ENCODE data around the gene BAIAP2.

BAIAP2 gene

GRCh38 chr17:80995131-80995530 lies 39.8 kb upstream of the BAIAP2 start:
- Histone ChIP-seq H3K4me3 (ENCODE audit: insufficient read depth, low read length, poor library complexity, severe bottlenecking) (no peak overlapping the region), H3F3A (ENCODE audit: insufficient read depth) (no peaks in the 10 kb centered on the region), H3K9ac (ENCODE audit: low read length) (no peak overlapping the region), H3K36me3 (ENCODE audit: low read length) (no peaks in the 10 kb centered on the region), H3K9me3 (ENCODE audit: insufficient read depth, low read length) (no peaks in the 10 kb centered on the region), H3K4me2 (ENCODE audit: low read depth, low read length, poor library complexity, severe bottlenecking) (no peak overlapping the region), H3K27me3 (ENCODE audit: low read length) (no peaks in the 10 kb centered on the region), H3K27ac (ENCODE audit: low read depth, low read length) (no peak overlapping the region), H2AFZ (ENCODE audit: low read depth, low read length, severe bottlenecking) (no peak overlapping the region), H3K9me2 (replicated peaks; ENCODE audit: insufficient read depth, low read length) (no peaks in the 10 kb centered on the region), H4K20me1 (ENCODE audit: low read depth, low read length) (no peaks in the 10 kb centered on the region), H3K79me2 (ENCODE audit: insufficient read depth, low read length) (0 out of 2 replicates have a peak, but pooled peaks cover 8% of the 10 kb centered on the region)
- no peak for TF ChIP-seq EZH2phosphoT487 (conservative IDR thresholded peaks at IDR 0.05; ENCODE audit: low read length)
- TF ChIP-seq CTCF (IDR thresholded peaks at IDR 0.05; ENCODE audit: insufficient read depth, low read length, poor library complexity, severe bottlenecking): no peak

GRCh38 chr17:80996422-80997305 lies 38.3 kb upstream of the BAIAP2 start:
- no peak overlapping the region for H3K9ac ChIP-seq (ENCODE audit: low read length)
- H3K36me3 ChIP-seq (ENCODE audit: low read length): no peaks in the 10 kb centered on the region
- no peak overlapping the region for H2AFZ ChIP-seq (ENCODE audit: low read depth, low read length, severe bottlenecking)
- H3K79me2 ChIP-seq (ENCODE audit: insufficient read depth, low read length): 0 out of 2 replicates have a peak, but pooled peaks cover 8% of the 10 kb centered on the region
- no peaks in the 10 kb centered on the region for H3K9me3 ChIP-seq (ENCODE audit: insufficient read depth, low read length)
- H3K27ac ChIP-seq (ENCODE audit: low read depth, low read length): no peak overlapping the region
- H4K20me1 ChIP-seq (ENCODE audit: low read depth, low read length): no peaks in the 10 kb centered on the region
- no peak overlapping the region for H3K4me3 ChIP-seq (ENCODE audit: insufficient read depth, low read length, poor library complexity, severe bottlenecking)
- no peaks in the 10 kb centered on the region for H3K27me3 ChIP-seq (ENCODE audit: low read length)
- TF ChIP-seq CTCF (IDR thresholded peaks at IDR 0.05; ENCODE audit: insufficient read depth, low read length, poor library complexity, severe bottlenecking): no peak
- TF ChIP-seq EZH2phosphoT487 (conservative IDR thresholded peaks at IDR 0.05; ENCODE audit: low read length): no peak
- no peak overlapping the region for H3K4me2 ChIP-seq (ENCODE audit: low read depth, low read length, poor library complexity, severe bottlenecking)
- H3F3A ChIP-seq (ENCODE audit: insufficient read depth): no peaks in the 10 kb centered on the region
- no peaks in the 10 kb centered on the region for H3K9me2 ChIP-seq (replicated peaks; ENCODE audit: insufficient read depth, low read length)

GRCh38 chr17:80997424-80998117 lies 37.4 kb upstream of the BAIAP2 start:
- TF ChIP-seq EZH2phosphoT487 (conservative IDR thresholded peaks at IDR 0.05; ENCODE audit: low read length) (no peak), CTCF (IDR thresholded peaks at IDR 0.05; ENCODE audit: insufficient read depth, low read length, poor library complexity, severe bottlenecking) (no peak)
- Histone ChIP-seq H3K9ac (ENCODE audit: low read length) (no peak overlapping the region), H3K4me2 (ENCODE audit: low read depth, low read length, poor library complexity, severe bottlenecking) (no peak overlapping the region), H3K4me3 (ENCODE audit: insufficient read depth, low read length, poor library complexity, severe bottlenecking) (no peak overlapping the region), H3K79me2 (ENCODE audit: insufficient read depth, low read length) (0 out of 2 replicates have a peak, but pooled peaks cover 6% of the 10 kb centered on the region), H3K9me2 (replicated peaks; ENCODE audit: insufficient read depth, low read length) (no peaks in the 10 kb centered on the region), H4K20me1 (ENCODE audit: low read depth, low read length) (no peaks in the 10 kb centered on the region), H3K27ac (ENCODE audit: low read depth, low read length) (no peak overlapping the region), H2AFZ (ENCODE audit: low read depth, low read length, severe bottlenecking) (no peak overlapping the region), H3K27me3 (ENCODE audit: low read length) (no peaks in the 10 kb centered on the region), H3K9me3 (ENCODE audit: insufficient read depth, low read length) (no peaks in the 10 kb centered on the region), H3K36me3 (ENCODE audit: low read length) (no peaks in the 10 kb centered on the region), H3F3A (ENCODE audit: insufficient read depth) (no peaks in the 10 kb centered on the region)

All from SU-DHL-6 (cell line).